NCI-H2196 (cell line): ENCODE results near the gene CCDC27.
"Not testable (repeated sequence)": the region's sequence is repeated elsewhere in the genome, so short reads cannot be mapped to it uniquely, and the experiment has no call there.

Experiments used
- DNase-seq: peaks from one replicate; lab custom pipeline; 2025; ENCODE audit not compliant: unreplicated experiment; lab: John Stamatoyannopoulos, UW

Gene CCDC27

DNA sequence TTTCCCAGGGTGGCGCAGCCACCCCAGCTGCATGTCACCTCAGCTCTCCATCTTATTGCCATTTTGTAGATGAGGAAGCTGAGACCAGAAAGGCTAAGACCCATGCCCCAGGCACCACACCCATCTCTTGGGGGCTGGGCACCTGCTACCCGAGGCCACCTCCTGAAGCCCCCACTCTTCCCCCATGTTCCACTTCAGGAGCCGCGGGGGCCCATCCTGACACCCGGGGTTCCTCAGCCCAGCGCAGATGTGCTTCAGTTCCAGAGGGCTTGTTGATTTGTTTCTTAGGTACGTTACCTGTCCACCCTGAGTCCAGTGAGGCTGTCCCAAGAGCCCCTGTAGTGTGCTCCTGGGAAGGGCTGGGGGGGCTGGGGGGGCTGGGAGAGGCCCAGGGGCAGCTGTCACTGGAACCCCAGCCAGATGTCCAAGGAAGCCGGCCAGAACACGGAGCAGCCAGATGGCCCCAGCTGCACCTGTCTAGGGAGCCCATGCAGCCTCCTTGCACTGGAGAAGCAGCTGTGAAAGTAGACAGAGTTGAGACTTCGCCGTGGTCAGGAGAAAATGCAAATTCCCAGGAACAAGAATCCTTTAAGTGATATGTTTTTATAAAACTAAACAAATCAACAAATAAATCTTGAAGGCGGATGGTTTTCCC, 17.1 kb upstream of the CCDC27 start:
- no peak for DNase-seq

DNA sequence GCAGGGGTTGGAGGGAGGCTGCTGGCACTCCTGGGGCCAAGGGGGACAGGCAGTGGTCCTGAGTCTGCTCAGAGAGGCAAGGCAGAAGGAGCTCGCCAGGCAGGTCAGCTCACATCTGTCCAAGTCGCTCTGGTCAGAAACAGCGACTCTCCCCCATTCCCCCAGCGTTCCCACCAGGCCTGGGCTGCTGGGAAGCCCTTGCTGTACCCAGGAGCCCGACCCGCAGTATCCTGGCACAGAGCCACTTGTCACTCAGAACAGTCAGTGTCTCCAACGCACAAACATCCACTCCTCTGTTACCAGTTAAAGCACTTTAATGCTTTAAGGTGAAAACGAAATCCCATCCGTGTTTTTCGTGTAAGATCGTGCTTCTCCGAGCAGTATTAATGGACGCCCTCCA, 16.6 kb upstream of the CCDC27 start:
- DNase-seq: no peak

DNA sequence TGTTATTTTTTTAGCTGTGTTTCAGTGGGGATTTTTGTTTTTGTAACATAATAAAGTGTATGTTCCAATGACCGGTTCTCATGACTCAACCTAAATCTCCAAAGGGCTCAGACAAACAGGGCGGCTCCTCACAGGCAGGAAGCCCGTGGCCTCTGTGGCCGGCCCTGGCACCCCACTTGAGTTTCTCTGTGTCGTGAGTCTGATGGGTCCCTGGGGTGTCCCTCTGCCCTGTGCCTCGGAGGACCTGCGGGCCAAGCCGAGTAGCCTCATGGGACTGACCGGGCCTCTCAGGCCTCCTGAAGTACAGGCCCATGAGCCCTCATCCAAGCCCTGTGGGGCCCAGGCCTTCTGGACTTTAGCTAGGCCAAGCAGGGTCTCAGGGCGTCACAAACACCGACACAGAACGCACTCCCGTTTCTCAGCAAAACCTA, 16.1 kb upstream of the CCDC27 start:
- no peak for DNase-seq

DNA sequence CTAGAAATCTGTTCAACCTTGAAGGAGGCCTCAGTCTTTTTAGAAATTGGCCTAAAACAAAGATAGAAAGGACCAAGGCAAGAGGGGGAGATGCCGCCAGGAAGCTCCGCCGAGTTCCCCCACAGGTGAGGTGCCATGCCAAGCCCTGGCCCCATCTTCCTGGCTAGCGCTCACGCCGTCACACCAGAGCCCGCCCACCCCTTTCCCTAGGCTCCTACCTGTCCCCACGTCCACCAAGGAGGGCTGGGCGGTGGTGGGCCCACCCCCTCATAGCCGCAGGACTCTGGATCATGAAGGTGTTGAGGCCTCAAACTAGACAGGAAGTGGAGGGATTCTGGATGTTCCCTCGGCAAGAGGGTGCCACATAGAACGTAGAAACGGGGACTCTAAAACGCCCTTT, 15.5 kb upstream of the CCDC27 start:
- no peak for DNase-seq

DNA sequence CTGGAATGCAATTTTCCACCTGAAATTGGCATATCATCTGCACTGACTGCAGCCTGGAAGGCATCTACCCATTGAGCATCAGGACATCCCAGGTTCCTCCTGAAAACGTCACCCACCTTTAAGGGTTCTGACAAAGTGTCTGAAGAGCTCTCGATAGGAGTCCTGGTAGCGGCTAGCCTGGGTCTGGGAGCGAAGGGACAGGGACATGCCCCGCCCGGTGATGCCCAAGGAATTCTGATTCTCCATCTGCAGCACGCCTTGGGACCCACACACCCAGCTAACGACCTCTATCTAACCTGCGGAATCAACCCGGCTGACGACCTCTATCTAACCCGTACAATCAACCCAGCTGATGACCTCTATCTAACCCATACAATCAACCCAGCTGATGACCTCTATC, 13.3 kb upstream of the CCDC27 start:
- DNase-seq: no peak

DNA sequence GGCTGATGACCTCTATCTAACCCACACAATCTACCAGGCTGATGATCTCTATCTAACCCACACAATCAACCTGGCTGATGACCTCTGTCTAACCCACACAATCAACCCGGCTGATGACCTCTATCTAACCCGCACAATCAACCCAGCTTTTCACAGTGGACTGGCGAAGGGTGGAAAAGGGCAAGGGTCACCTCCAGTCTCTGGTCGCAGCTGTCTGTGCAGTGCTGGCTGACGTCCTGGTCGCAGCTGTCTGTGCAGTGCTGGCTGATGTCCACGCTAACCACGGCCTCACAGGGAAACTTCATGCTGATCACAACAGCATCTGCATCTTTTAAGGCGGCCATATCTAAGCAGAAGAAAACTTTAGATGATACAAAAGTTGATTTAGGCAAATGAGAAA, 12.2 kb upstream of the CCDC27 start:
- no peak for DNase-seq

DNA sequence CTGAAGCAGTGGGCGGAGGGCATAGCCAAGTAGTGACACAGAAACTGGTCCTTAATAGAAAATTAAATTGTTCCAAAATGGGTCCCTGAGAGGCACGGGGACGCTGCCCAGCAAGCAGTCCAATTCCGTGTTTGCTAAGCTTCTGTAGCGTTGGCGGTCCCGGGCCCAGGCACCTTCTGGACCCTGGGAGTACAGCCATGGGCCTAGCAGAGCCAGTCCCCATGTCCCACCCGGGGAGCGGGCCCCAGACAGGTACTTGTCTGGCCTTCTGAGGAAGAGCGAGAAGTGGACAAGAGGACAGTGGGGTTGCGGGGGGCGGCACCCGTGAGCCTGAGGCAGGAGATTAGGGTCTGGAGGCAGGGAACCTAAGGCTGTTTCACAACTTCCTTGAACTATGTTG, 11.5 kb upstream of the CCDC27 start:
- DNase-seq: no peak

DNA sequence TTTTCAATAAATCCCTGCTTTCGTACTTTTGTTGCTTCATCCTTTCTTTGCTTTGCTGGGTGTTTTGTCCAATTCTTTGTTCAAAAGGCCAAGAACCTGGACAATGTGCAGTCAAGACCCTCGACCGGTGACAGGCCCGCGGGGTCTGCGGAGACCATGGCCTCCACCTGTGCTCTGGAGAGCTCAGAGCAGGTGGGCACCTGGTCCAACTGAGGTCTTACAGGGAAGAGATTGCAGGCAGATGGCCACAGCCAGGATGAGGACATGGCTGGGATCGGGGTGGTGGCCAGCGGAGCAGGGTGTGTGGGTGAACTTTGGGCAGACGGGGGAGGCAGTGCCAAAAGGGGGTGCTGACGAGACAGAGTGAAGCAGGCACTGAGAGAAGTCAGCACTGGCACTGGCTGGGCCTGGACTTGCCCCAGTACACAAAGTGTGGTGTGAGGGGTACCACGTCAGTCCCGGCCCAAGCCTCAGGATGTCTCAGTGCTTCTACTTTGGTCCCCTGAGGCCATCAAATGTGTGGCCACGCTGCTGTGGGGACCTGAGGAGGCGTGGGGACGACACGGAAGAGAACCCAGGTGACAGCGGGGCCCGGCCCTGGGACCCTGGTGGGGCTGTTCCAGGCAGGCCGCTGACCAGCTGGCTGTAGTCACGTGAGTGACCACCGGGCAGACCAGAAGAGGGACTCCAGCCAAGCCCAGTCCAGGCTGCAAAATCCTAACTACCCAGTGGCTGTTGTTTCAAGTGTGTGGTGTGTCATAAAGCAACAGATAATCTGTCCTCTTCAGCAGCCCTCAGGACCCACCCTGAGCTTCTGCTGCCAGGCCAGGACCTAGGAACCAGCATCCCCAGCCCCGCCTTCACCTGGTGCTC, 10.4 kb upstream of the CCDC27 start:
- DNase-seq: no peak

DNA sequence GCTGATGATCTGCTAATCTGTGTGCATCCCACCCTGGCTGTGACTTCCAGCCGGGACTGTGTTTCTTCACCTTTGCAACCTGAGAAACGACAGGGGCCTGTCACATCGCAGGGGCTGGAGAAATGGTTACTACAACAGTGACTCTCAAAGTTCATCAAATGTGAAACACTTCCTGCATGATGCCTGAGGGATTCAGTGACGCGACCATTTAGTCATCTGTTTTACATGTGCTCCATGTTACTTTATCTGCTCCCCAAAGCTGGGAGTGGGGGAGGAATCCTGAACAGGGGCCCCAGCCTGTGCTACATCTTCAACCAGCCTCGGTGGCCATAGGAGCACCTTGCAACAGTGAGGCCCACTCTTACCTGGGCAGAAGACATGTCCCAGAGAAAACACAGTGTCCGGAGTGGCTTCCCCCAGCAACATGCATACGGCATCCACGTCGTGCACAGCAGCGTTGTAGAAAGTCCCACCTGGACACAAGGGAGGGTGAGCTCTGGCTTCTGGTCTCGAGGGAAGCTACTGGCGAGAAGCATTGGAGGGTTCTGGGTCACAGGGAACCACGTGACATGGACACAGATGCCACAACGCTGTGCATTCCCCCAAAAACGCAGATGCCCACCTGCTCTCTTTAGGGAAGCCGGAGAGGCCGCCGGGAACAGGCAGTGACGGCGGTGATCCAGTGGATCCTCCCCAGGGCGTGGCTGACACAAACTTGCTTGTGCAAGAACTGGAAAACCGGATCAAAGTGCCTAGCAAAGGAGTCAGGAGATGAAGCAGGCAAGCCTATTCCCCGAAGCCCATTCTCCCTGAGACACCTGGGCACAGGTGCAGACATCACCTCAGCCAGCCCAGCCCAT, 9.6 kb upstream of the CCDC27 start:
- no peak for DNase-seq

DNA sequence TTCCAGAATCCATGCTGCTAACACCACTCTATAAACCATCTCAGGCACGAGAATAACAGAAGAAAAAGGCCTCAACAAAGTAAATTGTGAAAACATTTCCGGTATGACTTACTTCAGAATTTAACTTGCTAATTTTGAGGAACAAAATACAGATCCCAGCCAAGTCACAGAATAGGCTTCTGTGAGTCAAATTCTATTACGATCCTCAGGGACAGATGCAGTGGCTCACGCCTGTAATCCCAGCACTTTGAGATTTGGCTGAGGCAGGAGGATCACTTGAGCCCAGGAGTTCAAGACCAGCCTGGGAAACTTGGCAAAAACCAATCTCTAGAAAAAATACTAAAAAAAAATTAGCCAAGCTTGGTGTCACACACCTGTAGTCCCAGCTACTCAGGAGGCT, 8.8 kb upstream of the CCDC27 start:
- DNase-seq: no peak

DNA sequence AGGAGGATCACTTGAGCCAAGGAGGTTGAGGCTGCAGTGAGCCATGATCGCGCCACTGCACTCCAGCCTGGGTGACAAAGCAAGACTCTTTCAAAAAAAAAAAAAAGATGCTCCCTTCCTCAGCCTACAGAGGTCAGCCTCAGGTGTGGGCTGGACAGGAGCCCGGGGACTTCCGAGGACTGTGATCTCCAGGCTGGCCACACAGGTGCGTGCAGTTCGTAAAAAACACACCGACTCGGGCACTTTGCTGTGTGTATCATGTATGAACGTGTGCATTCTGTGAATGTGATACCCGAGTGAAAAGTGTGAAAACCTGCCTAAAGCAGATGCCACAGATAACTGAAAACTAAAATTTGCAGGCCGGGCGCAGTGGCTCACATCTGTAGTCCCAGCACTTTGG, 8.4 kb upstream of the CCDC27 start:
- DNase-seq: no peak

DNA sequence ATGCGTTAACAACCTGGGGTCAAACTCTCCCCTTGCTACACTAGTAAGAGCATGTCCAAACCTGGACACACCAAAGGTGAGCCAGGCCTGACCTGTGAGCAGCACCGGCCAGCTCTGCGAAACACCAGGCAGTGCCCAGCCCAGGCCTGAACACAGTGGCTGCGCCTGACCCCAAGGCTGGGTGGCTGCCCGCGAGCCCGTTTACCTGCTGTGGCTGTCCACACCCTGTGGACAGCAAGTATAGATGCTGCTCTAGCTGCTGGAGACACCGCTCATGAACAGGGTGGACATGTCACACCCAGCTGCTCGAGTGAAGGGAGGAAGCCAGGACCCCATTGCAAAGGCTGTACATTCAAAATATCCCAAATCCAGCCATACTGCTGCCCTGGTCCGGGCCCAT, 7.6 kb upstream of the CCDC27 start:
- DNase-seq: no peak

DNA sequence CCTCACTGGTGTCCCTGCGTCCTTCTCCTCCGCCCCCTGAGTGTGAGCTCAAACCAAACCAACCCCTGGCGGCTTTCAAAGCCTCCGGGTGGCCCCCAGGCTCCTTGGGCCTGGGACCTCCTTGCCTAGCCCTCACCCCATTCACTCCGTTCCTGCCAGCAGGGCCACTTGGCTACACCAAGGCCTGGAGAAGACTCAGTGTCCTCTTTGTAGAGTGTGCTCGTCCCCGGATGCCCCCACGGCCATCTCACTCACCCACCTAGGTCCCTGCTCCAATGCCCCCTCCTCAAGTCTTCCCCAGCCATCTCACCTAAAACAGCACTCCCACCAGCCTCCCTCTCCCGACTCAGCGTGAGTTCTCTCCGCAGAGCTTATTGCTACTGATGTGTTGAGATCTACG, 7.2 kb upstream of the CCDC27 start:
- DNase-seq: no peak

DNA sequence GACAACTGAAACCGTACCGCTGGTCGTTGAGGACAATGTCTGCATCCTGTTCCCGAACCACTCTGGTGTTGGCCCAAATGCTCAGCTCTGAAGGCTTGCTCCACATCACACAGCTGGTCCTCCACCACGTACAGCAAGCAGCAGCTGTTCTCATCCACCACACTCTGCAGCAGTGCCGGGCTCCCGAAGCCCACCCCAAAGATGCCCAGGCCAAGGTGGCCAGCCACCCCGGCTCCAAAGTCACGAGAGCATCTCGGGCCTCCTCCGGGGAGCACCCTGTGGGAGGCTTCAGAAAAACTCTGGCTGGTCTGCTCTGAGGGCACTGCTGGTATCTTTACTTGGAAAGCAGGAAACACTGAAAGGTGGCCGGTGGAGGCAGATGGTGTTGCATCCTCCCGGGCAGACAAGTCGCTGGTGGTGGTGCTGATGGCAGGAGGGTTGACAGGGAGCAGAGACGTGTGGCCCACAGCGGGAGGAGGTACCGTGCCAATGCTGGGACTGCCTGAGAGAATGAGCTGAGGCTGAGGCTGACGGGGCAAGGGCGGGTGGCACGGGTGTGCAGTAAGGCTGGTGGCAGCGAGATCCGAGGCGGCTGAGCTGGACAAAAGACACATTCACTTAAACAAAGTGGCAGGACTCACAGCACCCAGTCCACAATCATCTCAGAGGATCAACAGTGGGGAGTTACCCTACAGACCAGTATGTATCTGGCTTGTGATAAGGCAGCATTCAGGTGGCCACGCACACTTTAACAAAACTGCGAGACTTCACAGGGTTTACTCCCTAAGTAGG, 6.5 kb upstream of the CCDC27 start:
- DNase-seq: no peak

DNA sequence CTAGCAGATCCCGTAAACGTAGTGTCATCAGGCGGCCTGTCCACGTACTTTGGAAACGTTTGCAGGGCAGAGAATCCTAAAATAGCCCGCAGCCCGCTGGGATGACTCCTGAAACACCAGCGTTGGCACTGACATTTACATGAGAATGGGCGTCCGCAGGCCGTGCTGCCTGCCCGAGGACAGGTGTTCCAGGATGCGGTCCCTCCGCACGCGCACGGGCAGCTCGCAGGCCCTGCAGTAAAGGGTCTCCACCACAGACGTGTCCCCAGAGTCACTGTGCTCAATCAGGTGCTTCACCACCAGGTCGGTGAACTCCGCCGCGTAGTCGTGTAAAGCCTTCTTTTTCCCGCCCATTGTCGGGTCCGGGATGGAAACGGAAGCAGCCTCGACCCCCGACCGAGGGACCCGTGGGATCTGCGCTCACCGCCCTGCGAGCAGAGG, 5.8 kb upstream of the CCDC27 start:
- DNase-seq: no peak

DNA sequence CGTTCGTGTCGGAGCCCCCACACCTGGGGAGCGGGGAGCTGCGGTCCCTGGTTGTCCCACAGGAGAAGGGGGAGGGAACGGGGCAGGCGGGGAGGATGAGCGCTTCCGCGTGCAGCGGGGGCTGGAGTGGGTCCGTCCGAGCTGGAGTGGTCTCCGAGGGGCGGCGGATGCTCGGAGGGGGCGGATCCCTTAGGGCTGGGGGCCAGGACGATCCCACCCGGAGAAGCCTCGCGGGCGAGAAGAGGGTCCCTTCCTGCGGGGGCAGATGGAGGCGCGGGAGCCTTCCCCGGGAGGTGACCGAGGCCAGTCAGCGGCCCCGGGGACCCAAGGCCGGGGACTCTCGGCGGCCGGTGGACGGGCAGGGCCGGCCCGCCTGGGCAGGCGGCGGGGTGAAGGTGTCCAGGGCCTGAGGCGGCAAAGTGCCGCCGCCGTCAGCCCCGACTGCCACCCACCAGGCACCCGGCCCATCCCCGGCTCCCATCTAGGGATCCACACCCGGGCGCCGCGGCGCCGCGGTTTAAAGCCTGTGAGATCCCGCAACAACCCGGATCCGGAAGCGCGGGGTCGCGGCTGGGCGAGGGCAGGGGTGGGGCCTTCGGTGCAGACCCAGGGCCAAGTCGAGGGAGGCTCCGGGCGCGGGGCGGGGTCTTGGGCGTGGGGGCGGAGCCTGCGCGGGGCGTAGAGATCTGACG, 5.3 kb upstream of the CCDC27 start:
- DNase-seq: peak; percentile 91

DNA sequence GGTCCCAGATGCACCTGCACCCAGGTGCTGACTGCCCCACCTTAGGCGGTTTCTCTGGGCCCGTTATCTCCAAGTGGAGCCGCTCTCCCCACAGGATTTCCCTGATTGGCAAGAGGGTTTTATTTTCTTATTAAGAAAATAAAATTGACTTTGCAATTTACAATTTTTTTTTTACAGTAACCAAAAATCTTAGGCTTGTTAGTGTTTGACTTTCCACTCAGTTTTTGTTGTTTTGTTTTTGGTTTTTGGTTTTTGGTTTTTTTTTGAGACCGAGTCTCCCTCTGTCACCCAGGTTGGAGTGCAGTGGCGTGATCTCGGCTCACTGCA, 4.8 kb upstream of the CCDC27 start:
- DNase-seq: no peak

DNA sequence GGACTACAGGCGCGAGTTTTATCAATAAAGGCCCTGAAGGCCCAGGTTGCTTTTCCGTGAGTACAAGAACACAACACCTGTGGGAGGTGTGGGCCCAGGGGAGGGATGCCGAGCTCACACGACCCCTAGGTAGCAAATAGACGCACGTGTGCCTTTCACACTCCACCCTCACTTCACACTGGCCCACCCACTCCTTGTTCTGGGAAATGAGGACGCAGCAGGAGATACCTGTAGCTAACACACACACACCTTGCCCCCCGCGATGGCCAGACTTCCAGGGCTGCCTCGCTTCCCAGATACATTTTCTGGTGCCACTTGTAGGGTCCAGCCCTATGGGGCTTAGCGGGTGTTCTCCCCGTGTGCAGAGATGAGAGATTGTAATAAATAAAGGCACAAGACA, 4.3 kb upstream of the CCDC27 start:
- DNase-seq: no peak

DNA sequence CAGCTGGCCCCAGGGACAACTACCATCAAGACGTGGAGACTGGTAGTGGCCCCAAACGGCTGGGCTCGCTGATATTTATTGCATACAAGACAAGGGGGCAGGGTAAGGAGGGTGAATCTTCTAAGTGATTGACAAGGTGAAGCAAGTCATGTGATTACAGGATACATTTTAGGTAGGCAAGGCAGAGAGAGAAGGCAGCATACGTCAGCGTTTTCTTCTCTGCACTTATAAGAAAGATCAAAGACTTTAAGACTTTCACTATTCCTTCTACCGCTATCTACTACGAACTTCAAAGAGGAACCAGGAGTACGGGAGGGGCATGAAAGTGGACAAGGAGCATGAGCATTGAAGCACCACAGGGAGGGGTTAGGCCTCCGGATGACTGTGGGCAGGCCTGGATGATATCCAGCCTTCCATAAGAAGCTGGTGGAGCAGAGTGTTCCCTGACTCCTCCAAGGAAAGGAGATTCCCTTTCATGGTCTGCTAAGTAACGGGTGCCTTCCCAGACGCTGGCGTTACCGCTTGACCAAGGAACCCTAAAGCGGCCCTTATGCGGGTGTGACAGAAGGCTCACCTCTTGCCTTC, 3.8 kb upstream of the CCDC27 start:
- not testable (repeated sequence) for DNase-seq

DNA sequence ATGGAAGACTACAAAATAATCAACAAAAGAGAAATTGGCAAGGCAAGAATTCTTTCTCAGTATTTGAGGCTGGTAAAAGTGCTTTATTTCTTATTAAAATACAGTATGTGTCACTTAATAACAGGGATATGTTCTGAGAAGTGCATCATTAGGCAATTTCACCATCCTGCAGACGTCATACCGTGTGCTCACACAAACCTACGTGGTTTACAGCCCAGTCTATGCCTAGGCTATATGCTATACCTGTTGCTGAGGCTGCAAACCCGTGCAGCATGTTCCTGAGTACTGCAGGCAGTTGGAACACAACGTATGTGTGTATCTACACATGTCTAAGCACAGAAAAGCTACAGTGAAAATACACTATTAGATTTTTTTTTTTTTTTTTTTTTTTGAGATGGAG, 2.7 kb upstream of the CCDC27 start:
- no peak for DNase-seq
